H1 (cell line): ENCODE data around the gene PAK1IP1. TPM values are rescaled to one million over a fixed set of nuclear protein-coding genes. Genes with fewer than 3 reads are reported as not detected.
"Not testable (repeated sequence)": the region's sequence is repeated elsewhere in the genome, so short reads cannot be mapped to it uniquely, and the experiment has no call there.

Experiments
- CTCF ChIA-PET: fragments of 300-600 bp; sonication (Branson Sonifier 250); formaldehyde crosslinking; loops from one replicate; lab custom pipeline; 2021; ENCODE audit not compliant: partially characterized antibody; lab: Charles Lee
- POLR2A ChIA-PET: fragments of 300-600 bp; sonication (Branson Sonifier 250); formaldehyde crosslinking; loops from one replicate; lab custom pipeline; 2021; ENCODE audit warnings: inconsistent platforms; ENCODE audit not compliant: partially characterized antibody; lab: Charles Lee
- DNase-seq, 2 experiments: peaks; one replicate each; pipeline versions ENCODE4 v3.0.0 to v3.0.0-alpha.2; 2010 to 2022; ENCODE audit warnings: low spot score in 2 of 2, low read depth in 1 of 2, mixed read lengths in 1 of 2
- FAIRE-seq: peaks from 2 replicates; lab custom pipeline; 2011; peaks lifted over from hg19 to GRCh38; lab: Jason Lieb, UNC
- H2AFZ ChIP-seq: 2 replicates; pipeline ENCODE4 v1.8.1; 2012; ENCODE audit warnings: low read length, inconsistent platforms
- H2AK5ac ChIP-seq: 2 replicates; pipeline ENCODE4 v1.6.1; 2013; ENCODE audit warnings: low read depth, low read length
- H2BK120ac ChIP-seq: replicated peaks from 2 replicates; pipeline ENCODE3; 2013; ENCODE audit warnings: low read depth, low read length, inconsistent platforms
- H2BK12ac ChIP-seq: 2 replicates; pipeline ENCODE4 v1.6.1; 2013; ENCODE audit warnings: low read depth, low read length
- H2BK15ac ChIP-seq: 2 replicates; pipeline ENCODE4 v1.6.1; 2013; ENCODE audit warnings: low read length
- H2BK20ac ChIP-seq: 2 replicates; pipeline ENCODE4 v1.6.1; 2013; ENCODE audit warnings: low read length
- H2BK5ac ChIP-seq: 2 replicates; pipeline ENCODE4 v1.6.1; 2013; ENCODE audit warnings: low read depth, low read length
- H3K14ac ChIP-seq: 2 replicates; pipeline ENCODE4 v1.6.1; 2013; ENCODE audit warnings: inconsistent platforms; ENCODE audit not compliant: insufficient read length
- H3K18ac ChIP-seq: 2 replicates; pipeline ENCODE4 v1.6.1; 2013; ENCODE audit warnings: low read length; ENCODE audit errors: extremely low read depth
- H3K23ac ChIP-seq: 2 replicates; pipeline ENCODE4 v1.6.1; 2013; ENCODE audit warnings: inconsistent platforms; ENCODE audit not compliant: insufficient read length
- H3K23me2 ChIP-seq: 2 replicates; pipeline ENCODE4 v1.6.1; 2013; ENCODE audit warnings: low read depth, low read length
- H3K27ac ChIP-seq: 2 replicates; pipeline ENCODE4 v1.6.1; 2011; ENCODE audit warnings: low read depth, low read length, inconsistent platforms
- H3K27me3 ChIP-seq, 4 experiments: replicated peaks in 1 of 4; 1 replicate in 1 of 4; 2 replicates in 3 of 4; pipeline versions ENCODE4 v1.6.1 to v1.8.1; 2011 to 2013; ENCODE audit warnings: low read length in 3 of 4, mild to moderate bottlenecking in 3 of 4, inconsistent platforms in 2 of 4, mixed read lengths in 2 of 4, moderate library complexity in 1 of 4; ENCODE audit not compliant: control insufficient read depth in 3 of 4, insufficient read depth in 3 of 4; ENCODE audit errors: extremely low read depth in 1 of 4
- H3K36me3 ChIP-seq, 4 experiments: 2 replicates each; pipeline versions ENCODE4 v1.6.1 to v1.8.1; 2011 to 2013; ENCODE audit warnings: mild to moderate bottlenecking in 4 of 4, low read length in 3 of 4, moderate library complexity in 2 of 4, control low read depth in 1 of 4, inconsistent platforms in 1 of 4; ENCODE audit not compliant: insufficient read depth in 4 of 4, control insufficient read depth in 2 of 4
- H3K4ac ChIP-seq: replicated peaks from 2 replicates; pipeline ENCODE3; 2013; ENCODE audit warnings: low read length, low read depth, mixed read lengths, inconsistent platforms; ENCODE audit not compliant: insufficient read length
- H3K4me1 ChIP-seq, 4 experiments: replicated peaks in 1 of 4; 1 replicate in 1 of 4; 2 replicates in 3 of 4; pipeline versions ENCODE4 v1.6.1 to v1.8.1; 2011 to 2013; ENCODE audit warnings: low read length in 3 of 4, inconsistent platforms in 2 of 4, mixed read lengths in 1 of 4; ENCODE audit not compliant: insufficient read depth in 4 of 4, control insufficient read depth in 3 of 4
- H3K4me2 ChIP-seq, 2 experiments: 2 replicates each; pipeline versions ENCODE4 v1.6.1 to v1.8.1; 2011 to 2013; ENCODE audit warnings: low read depth in 2 of 2, low read length in 2 of 2, control low read depth in 1 of 2, inconsistent platforms in 1 of 2, mild to moderate bottlenecking in 1 of 2; ENCODE audit not compliant: insufficient read depth in 1 of 2
- H3K4me3 ChIP-seq, 4 experiments: fragments of 200-600, 300-600 bp in 1 of 4; sonication (generic), shearing (Covaris generic), sonication (Bioruptor Twin) in 1 of 4; 2 replicates each; pipeline versions ENCODE4 v1.5.1 to v1.8.1; 2011 to 2016; ENCODE audit warnings: low read length in 4 of 4, low read depth in 3 of 4, control low read depth in 2 of 4, inconsistent platforms in 2 of 4, mild to moderate bottlenecking in 2 of 4, mixed read lengths in 1 of 4, moderate library complexity in 1 of 4; ENCODE audit not compliant: insufficient read depth in 2 of 4; ENCODE audit errors: extremely low read depth in 1 of 4
- H3K56ac ChIP-seq: replicated peaks from 2 replicates; pipeline ENCODE3; 2013; ENCODE audit warnings: low read depth, mild to moderate bottlenecking, mixed read lengths, low read length, inconsistent platforms; ENCODE audit not compliant: insufficient read length
- H3K79me1 ChIP-seq: 2 replicates; pipeline ENCODE4 v1.6.1; 2013; ENCODE audit warnings: low read depth, low read length, control low read depth
- H3K79me2 ChIP-seq, 2 experiments: 2 replicates each; pipeline versions ENCODE4 v1.6.1 to v1.8.1; 2012 to 2013; ENCODE audit warnings: low read length in 2 of 2, mild to moderate bottlenecking in 2 of 2, inconsistent platforms in 1 of 2; ENCODE audit not compliant: insufficient read depth in 2 of 2, control insufficient read depth in 1 of 2
- H3K9ac ChIP-seq, 4 experiments: replicated peaks in 1 of 4; 1 replicate in 1 of 4; 2 replicates in 3 of 4; pipeline versions ENCODE4 v1.6.1 to v1.8.1; 2011 to 2013; ENCODE audit warnings: low read depth in 3 of 4, low read length in 3 of 4, control low read depth in 2 of 4, mild to moderate bottlenecking in 2 of 4, moderate library complexity in 2 of 4, inconsistent platforms in 1 of 4; ENCODE audit errors: extremely low read depth in 1 of 4
- H3K9me3 ChIP-seq, 2 experiments: 2 replicates each; pipeline versions ENCODE4 v1.6.1 to v1.8.1; 2012 to 2013; ENCODE audit warnings: mild to moderate bottlenecking in 2 of 2, moderate library complexity in 2 of 2, control low read depth in 1 of 2, inconsistent platforms in 1 of 2, low read depth in 1 of 2, low read length in 1 of 2, mixed read lengths in 1 of 2; ENCODE audit not compliant: insufficient read depth in 2 of 2
- H4K20me1 ChIP-seq, 2 experiments: replicated peaks in 1 of 2; 2 replicates each; pipeline versions ENCODE3 to v1.8.1; 2011 to 2013; ENCODE audit warnings: inconsistent platforms in 2 of 2, low read length in 2 of 2, mild to moderate bottlenecking in 1 of 2; ENCODE audit not compliant: insufficient read depth in 2 of 2, control insufficient read depth in 1 of 2
- H4K5ac ChIP-seq: 2 replicates; pipeline ENCODE4 v1.6.1; 2013; ENCODE audit warnings: low read length, low read depth, mixed read lengths, inconsistent platforms; ENCODE audit not compliant: insufficient read length
- H4K8ac ChIP-seq: 2 replicates; pipeline ENCODE4 v1.8.0; 2013; ENCODE audit warnings: mild to moderate bottlenecking, moderate library complexity, low read length, inconsistent platforms; ENCODE audit not compliant: insufficient read depth; ENCODE audit errors: extremely low read depth
- H4K91ac ChIP-seq: replicated peaks from 2 replicates; pipeline ENCODE3; 2013; ENCODE audit warnings: low read length, mixed read lengths, inconsistent platforms; ENCODE audit not compliant: insufficient read length
- WGBS, 2 experiments: shearing (Covaris generic) in 1 of 2; methylation state at CpG; one replicate each; pipeline versions ENCODE4 v1.1.6 to v1.1.7; 2013 to 2015; ENCODE audit warnings: low lambda C conversion rate in 2 of 2, mixed read lengths in 2 of 2, inconsistent platforms in 1 of 2, low coverage in 1 of 2, missing lambda C conversion rate in 1 of 2; ENCODE audit not compliant: insufficient replicate concordance in 2 of 2, insufficient coverage in 1 of 2, insufficient read length in 1 of 2; ENCODE audit errors: extremely low coverage in 1 of 2, missing lambda C conversion rate in 1 of 2; 5-methylcytosine and 5-hydroxymethylcytosine counted together
- polyA plus RNA-seq, 7 experiments: library from polyadenylated mRNA; depleted of rRNA in 3 of 7; stranded (reverse) in 5 of 7; unstranded in 2 of 7; fragments of >200 nt in 5 of 7; fragments of 200-250 nt in 2 of 7; gene quantifications; 1 replicate in 5 of 7; 2 replicates in 1 of 7; 4 replicates in 1 of 7; pipeline versions ENCODE4 v1.2.1 to v1.2.3, GENCODE V29; 2011 to 2013; ENCODE audit warnings: missing spikeins in 2 of 7, mixed read lengths in 2 of 7
- total RNA-seq: library from RNA; stranded (reverse); fragmentation: NEBNext Ultra II Directional; extraction: Animal tissue kit (Norgen Biotek cat#: 25700); gene quantifications from 2 replicates; pipeline ENCODE4 v1.2.1, GENCODE V29; 2021

Gene PAK1IP1
- total and polyA plus RNA-seq, 2 of the 8 experiments (the other 6 are each of a cell fraction or from before 2014, with no cell fraction given): 19.7 to 43.6 TPM

- not testable (repeated sequence) for H2BK5ac ChIP-seq, DNase-seq, H3K27me3 ChIP-seq, H2AK5ac ChIP-seq, H2BK15ac ChIP-seq, H3K79me1 ChIP-seq, H2BK120ac ChIP-seq, H3K27ac ChIP-seq, FAIRE-seq, H3K4me2 ChIP-seq, H3K23ac ChIP-seq, H4K8ac ChIP-seq, H3K18ac ChIP-seq, H2BK12ac ChIP-seq, H3K14ac ChIP-seq, H3K4me1 ChIP-seq, H3K4me3 ChIP-seq, H3K4ac ChIP-seq, H4K91ac ChIP-seq, H3K9me3 ChIP-seq, H3K23me2 ChIP-seq, H3K56ac ChIP-seq, H4K5ac ChIP-seq, H2AFZ ChIP-seq, H2BK20ac ChIP-seq, H3K9ac ChIP-seq
- ChIA-PET POLR2A (interaction anchor here (1.5 kb wide), 1 partner anchor 26 kb away, joined by 5 read pairs; no protein-coding TSS in a partner anchor), CTCF (interaction anchor here (1.0 kb wide), 1 partner anchor 284 kb away, joined by 3 read pairs; no protein-coding TSS in a partner anchor)
- peaks cover 8 to 48% (median 27%) of the 10 kb centered on the region in 4 experiments for H3K36me3 ChIP-seq
- H4K20me1 ChIP-seq: peaks cover 19% of the 10 kb centered on the region in 2 experiments
- peaks cover 9 to 71% of the 10 kb centered on the region in 2 experiments for H3K79me2 ChIP-seq
- WGBS, 2 experiments: 99% methylated on average over 6 of the region's 6 CpGs; no CpG with 5 or more reads in 1 of the 2 experiments
These were observed 55.8 kb downstream of the PAK1IP1 start for GRCh38 chr6:10750568-10750967.

- 90% methylated on average over 5 of the region's 5 CpGs; no CpG with 5 or more reads in 1 of the 2 experiments for WGBS, 2 experiments
- H4K20me1 ChIP-seq: peaks cover 19% of the 10 kb centered on the region in 2 experiments
- not testable (repeated sequence) for H3K79me1 ChIP-seq
These were observed 57.0 kb downstream of the PAK1IP1 start for GRCh38 chr6:10751757-10752156.

More at GRCh38 chr6:10751757-10752156, 57.0 kb downstream of the PAK1IP1 start:
- H3K18ac ChIP-seq, H3K56ac ChIP-seq, H3K27me3 ChIP-seq, CTCF ChIA-PET, H3K9ac ChIP-seq, H2AK5ac ChIP-seq, H4K5ac ChIP-seq, H2BK15ac ChIP-seq, H2BK5ac ChIP-seq, H3K9me3 ChIP-seq, H2BK20ac ChIP-seq, H2BK120ac ChIP-seq, H3K4me1 ChIP-seq, H3K4ac ChIP-seq, H3K23me2 ChIP-seq, H3K4me3 ChIP-seq, FAIRE-seq, H3K23ac ChIP-seq, H2BK12ac ChIP-seq, DNase-seq, H4K91ac ChIP-seq, H2AFZ ChIP-seq, H3K14ac ChIP-seq, H3K4me2 ChIP-seq, H4K8ac ChIP-seq: not testable (repeated sequence)
- 0 out of 2 replicates have a peak overlapping the region, but pooled peaks have one; percentile 32 for H3K27ac ChIP-seq
- POLR2A ChIA-PET: interaction anchor here (0.6 to 1.0 kb wide), 3 partner anchors 50 to 186 kb away, joined by 3 to 4 read pairs (median 3); no protein-coding TSS in a partner anchor
- H3K79me2 ChIP-seq: peaks cover 9 to 77% of the 10 kb centered on the region in 2 experiments
- H3K36me3 ChIP-seq: peaks cover 10 to 53% (median 35%) of the 10 kb centered on the region in 4 experiments
